Measurements from ENCODE around the gene SP1.
"Not testable (repeated sequence)": the region's sequence is repeated elsewhere in the genome, so short reads cannot be mapped to it uniquely, and the experiment has no call there.

The SP1 gene

GRCh38 chr12:53380104-53380793 lies at the start of gene SP1:
Gene SP1 (plus strand): TSS chr12:53380176. CDS start chr12:53380292, 116 bp downstream.
- peak; percentile 63 to 80 for DNase-seq

GRCh38 chr12:53330671-53331070 lies 49.3 kb upstream of the SP1 start:
- DNase-seq: no peak

- DNase-seq: not testable (repeated sequence)
These were observed 47.6 kb upstream of the SP1 start for GRCh38 chr12:53332339-53332738.

- no peak for DNase-seq
These were observed 47.2 kb upstream of the SP1 start for GRCh38 chr12:53332744-53333143.

- DNase-seq: no peak
These were observed 46.7 kb upstream of the SP1 start for GRCh38 chr12:53333289-53333688.

GRCh38 chr12:53333845-53334244 lies 46.1 kb upstream of the SP1 start:
- no peak for DNase-seq

- DNase-seq: no peak
These were observed 45.2 kb upstream of the SP1 start for GRCh38 chr12:53334822-53335221.

- no peak for DNase-seq
These were observed 43.7 kb upstream of the SP1 start, which contains the start of gene SP7 for GRCh38 chr12:53336181-53336681. Gene SP7 (minus strand): TSS chr12:53336354. CDS start chr12:53335646, 708 bp downstream.

- no peak for DNase-seq
These were observed 42.0 kb upstream of the SP1 start for GRCh38 chr12:53338017-53338416.

- no peak for DNase-seq
These were observed 41.1 kb upstream of the SP1 start for GRCh38 chr12:53338916-53339315.

- no peak for DNase-seq
These were observed 39.6 kb upstream of the SP1 start for GRCh38 chr12:53340398-53340797.

- no peak for DNase-seq
These were observed 36.5 kb upstream of the SP1 start for GRCh38 chr12:53343449-53343848.

GRCh38 chr12:53343969-53344368 lies 36.0 kb upstream of the SP1 start:
- DNase-seq: no peak

GRCh38 chr12:53344487-53344823 lies 35.5 kb upstream of the SP1 start:
- no peak for DNase-seq

GRCh38 chr12:53344824-53345485 lies 35.0 kb upstream of the SP1 start:
- peak; percentile 50 to 60 for DNase-seq

GRCh38 chr12:53345486-53346188 lies 34.3 kb upstream of the SP1 start:
- DNase-seq: no peak

GRCh38 chr12:53346491-53346890 lies 33.5 kb upstream of the SP1 start:
- no peak for DNase-seq

- no peak for DNase-seq
These were observed 32.1 kb upstream of the SP1 start for GRCh38 chr12:53347905-53348304.

- peak; percentile 74 to 83 for DNase-seq
These were observed 27.4 kb upstream of the SP1 start for GRCh38 chr12:53352331-53353256.

- no peak for DNase-seq
These were observed 26.7 kb upstream of the SP1 start for GRCh38 chr12:53353257-53353655.

- DNase-seq: no peak
These were observed 24.9 kb upstream of the SP1 start for GRCh38 chr12:53355121-53355520.

GRCh38 chr12:53358836-53359419 lies 21.0 kb upstream of the SP1 start:
- DNase-seq: no peak

Measured in SHP77 (cell line).